RKO (cell line): ENCODE data around the gene GIGYF1.

Experiments used
- DNase-seq: peaks from one replicate; pipeline ENCODE4 v3.0.0-alpha.2; 2016; ENCODE audit warnings: low spot score

Gene GIGYF1

GRCh38 chr7:100684534-100685042 is 9.5 kb downstream of the GIGYF1 start:
- no peak for DNase-seq

GRCh38 chr7:100683659-100684533 is 10.2 kb downstream of the GIGYF1 start:
- no peak for DNase-seq

- no peak for DNase-seq
These were observed 10.9 kb downstream of the GIGYF1 start for GRCh38 chr7:100682991-100683658.

GRCh38 chr7:100682228-100682741 is 11.8 kb downstream of the GIGYF1 start:
- DNase-seq: peak; percentile 70

- DNase-seq: no peak
These were observed 12.4 kb downstream of the GIGYF1 start for GRCh38 chr7:100681491-100682227.

- no peak for DNase-seq
These were observed 13.3 kb downstream of the GIGYF1 start for GRCh38 chr7:100680576-100681271.

- DNase-seq: peak; percentile 46
These were observed 14.0 kb downstream of the GIGYF1 start for GRCh38 chr7:100679927-100680575.

- DNase-seq: no peak
These were observed 14.7 kb downstream of the GIGYF1 start for GRCh38 chr7:100679129-100679926.

GRCh38 chr7:100678291-100678984 is 15.6 kb downstream of the GIGYF1 start:
- DNase-seq: no peak

GRCh38 chr7:100677308-100678267 is 16.5 kb downstream of the GIGYF1 start:
- no peak for DNase-seq

- DNase-seq: no peak
These were observed 17.3 kb downstream of the GIGYF1 start for GRCh38 chr7:100676501-100677306.

- peak; percentile 90 for DNase-seq
These were observed 18.3 kb downstream of the GIGYF1 start for GRCh38 chr7:100675581-100676350.

GRCh38 chr7:100675105-100675451 is 19.0 kb downstream of the GIGYF1 start:
- DNase-seq: no peak

- DNase-seq: peak; percentile 53
These were observed 19.5 kb downstream of the GIGYF1 start for GRCh38 chr7:100674411-100675104.

- DNase-seq: peak; percentile 55
These were observed 20.1 kb downstream of the GIGYF1 start for GRCh38 chr7:100673942-100674410.
